SK-N-SH treated with all-trans-retinoic acid at 6 μM for 48 hours (cell line): Measurements from ENCODE around the gene TTYH3.

Experiments used
- ATAC-seq: fragments of 200-7000 bp; cut with Tn5 transposase; 3 replicates; pipeline ENCODE4 v1.9.1; 2020; ENCODE audit warnings: mild to moderate bottlenecking, moderate library complexity
- ARNTL ChIP-seq: fragments of 450-650 bp; formaldehyde crosslinking; IDR thresholded peaks from 2 replicates; pipeline ENCODE4 v1.5.0; 2020; ENCODE audit warnings: low read depth, mild to moderate bottlenecking, moderate library complexity, borderline replicate concordance
- BACH2 ChIP-seq: fragments of 250-450 bp; sonication (Bioruptor Pico); IDR thresholded peaks from 2 replicates; pipeline ENCODE4 v1.9.0; 2021; ENCODE audit warnings: mild to moderate bottlenecking, borderline replicate concordance
- CSDC2 ChIP-seq: fragments of 250-450 bp; sonication (Bioruptor Pico); IDR thresholded peaks from 2 replicates; pipeline ENCODE4 v1.5.0; 2020; ENCODE audit warnings: mild to moderate bottlenecking, moderate library complexity
- ESRRG ChIP-seq: fragments of 250-450 bp; sonication (Bioruptor Pico); IDR thresholded peaks from 2 replicates; pipeline ENCODE4 v1.6.1; 2021; ENCODE audit warnings: mild to moderate bottlenecking
- GLIS3 ChIP-seq: fragments of 250-450 bp; sonication (Bioruptor Pico); IDR thresholded peaks from 2 replicates; pipeline ENCODE4 v1.5.0; 2020; ENCODE audit warnings: mild to moderate bottlenecking, moderate library complexity
- ISL1 ChIP-seq: fragments of 250-450 bp; sonication (Bioruptor Pico); IDR thresholded peaks from 2 replicates; pipeline ENCODE4 v2.1.2; 2022; ENCODE audit warnings: mild to moderate bottlenecking, moderate library complexity
- RARB ChIP-seq: fragments of 250-450 bp; sonication (Bioruptor Pico); IDR thresholded peaks from 2 replicates; pipeline ENCODE4 v1.8.0; 2021; ENCODE audit warnings: mild to moderate bottlenecking, moderate library complexity
- SNAI2 ChIP-seq: fragments of 250-450 bp; sonication (Bioruptor Pico); IDR thresholded peaks from 2 replicates; pipeline ENCODE4 v1.5.0; 2020; ENCODE audit warnings: mild to moderate bottlenecking, moderate library complexity
- TCF4 ChIP-seq: fragments of 250-450 bp; sonication (Bioruptor Pico); IDR thresholded peaks from 2 replicates; pipeline ENCODE4 v1.8.0; 2021; ENCODE audit warnings: mild to moderate bottlenecking, moderate library complexity, borderline replicate concordance
- TOX ChIP-seq: fragments of 250-450 bp; sonication (Bioruptor Pico); IDR thresholded peaks from 2 replicates; pipeline ENCODE4 v1.8.0; 2021; ENCODE audit warnings: mild to moderate bottlenecking, moderate library complexity, borderline replicate concordance
- ZFP3 ChIP-seq: fragments of 250-450 bp; sonication (Bioruptor Pico); IDR thresholded peaks from 2 replicates; pipeline ENCODE4 v1.5.0; 2020; ENCODE audit warnings: mild to moderate bottlenecking, moderate library complexity
- ZFP30 ChIP-seq: fragments of 450-650 bp; formaldehyde crosslinking; IDR thresholded peaks from 2 replicates; pipeline ENCODE4 v1.5.0; 2022; ENCODE audit warnings: mild to moderate bottlenecking, moderate library complexity
- ZNF565 ChIP-seq: fragments of 450-650 bp; formaldehyde crosslinking; conservative IDR thresholded peaks from 2 replicates; pipeline ENCODE4 v1.5.0; 2020; ENCODE audit warnings: low read depth, mild to moderate bottlenecking, moderate library complexity
- ZNF70 ChIP-seq: fragments of 450-650 bp; formaldehyde crosslinking; IDR thresholded peaks from 2 replicates; pipeline ENCODE4 v1.5.0; 2020; ENCODE audit warnings: mild to moderate bottlenecking, moderate library complexity
- TF ChIP-seq, protein P1 (sequence below): fragments of 250-450 bp; sonication (Bioruptor Pico); IDR thresholded peaks from 2 replicates; pipeline ENCODE4 v1.8.0; 2020; ENCODE audit warnings: mild to moderate bottlenecking, moderate library complexity, borderline replicate concordance
- TF ChIP-seq, protein P2 (sequence below): fragments of 250-450 bp; sonication (Bioruptor Pico); IDR thresholded peaks from 2 replicates; pipeline ENCODE4 v1.5.0; 2020; ENCODE audit warnings: mild to moderate bottlenecking, moderate library complexity
- TF ChIP-seq, protein P3 (sequence below): fragments of 250-450 bp; sonication (Bioruptor Pico); IDR thresholded peaks from 2 replicates; pipeline ENCODE4 v1.8.0; 2021; ENCODE audit warnings: low read depth, mild to moderate bottlenecking, moderate library complexity, borderline replicate concordance
- TF ChIP-seq, protein P4 (sequence below): fragments of 250-450 bp; sonication (Bioruptor Pico); IDR thresholded peaks from 2 replicates; pipeline ENCODE4 v1.5.1; 2021; ENCODE audit warnings: mild to moderate bottlenecking, moderate library complexity

Gene TTYH3

DNA sequence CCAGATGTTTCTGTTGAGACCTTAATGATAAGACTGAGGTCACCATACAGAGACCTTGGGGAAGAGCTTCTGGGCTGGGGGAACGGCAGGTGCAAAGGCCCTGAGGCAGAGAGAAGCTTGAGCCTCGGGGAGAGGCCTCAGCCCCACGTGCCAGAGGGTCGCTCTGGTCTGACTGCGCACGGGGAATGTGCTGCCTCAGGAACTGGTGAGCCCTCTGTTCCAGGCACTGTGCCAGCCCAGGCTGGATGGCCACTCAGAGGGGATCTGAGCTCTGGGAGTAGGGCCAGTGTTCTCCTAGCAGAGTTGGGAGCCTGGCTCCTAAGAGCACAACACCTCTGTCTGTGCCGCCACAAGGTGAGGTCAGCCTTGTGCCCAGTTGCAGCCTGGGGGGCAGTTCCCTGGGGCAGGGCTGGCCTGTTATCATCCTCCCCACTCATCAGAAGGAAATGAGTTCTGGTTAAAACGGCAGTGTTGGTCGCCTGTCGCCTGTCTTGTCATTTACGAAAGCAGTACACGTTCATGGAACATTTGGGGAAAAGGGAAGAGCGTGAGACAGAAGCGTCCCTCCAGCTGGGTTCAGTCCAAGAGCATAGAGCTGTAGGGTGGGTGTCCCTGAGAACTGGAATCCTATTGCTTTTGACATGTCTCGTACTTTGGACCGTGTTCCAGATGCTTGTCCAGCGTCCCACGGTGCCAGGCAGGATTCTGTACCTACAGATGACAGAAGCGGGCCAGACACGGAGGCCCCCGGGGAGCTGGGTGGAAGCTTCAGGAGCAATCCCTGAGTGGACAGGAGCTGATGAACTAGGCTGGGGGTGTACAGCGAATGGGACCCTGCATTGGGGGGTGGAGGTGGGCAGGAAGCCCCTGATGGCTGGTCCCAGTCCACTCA lies 4.3 kb downstream of the TTYH3 start (continued):
- TF ChIP-seq, protein P1, sequence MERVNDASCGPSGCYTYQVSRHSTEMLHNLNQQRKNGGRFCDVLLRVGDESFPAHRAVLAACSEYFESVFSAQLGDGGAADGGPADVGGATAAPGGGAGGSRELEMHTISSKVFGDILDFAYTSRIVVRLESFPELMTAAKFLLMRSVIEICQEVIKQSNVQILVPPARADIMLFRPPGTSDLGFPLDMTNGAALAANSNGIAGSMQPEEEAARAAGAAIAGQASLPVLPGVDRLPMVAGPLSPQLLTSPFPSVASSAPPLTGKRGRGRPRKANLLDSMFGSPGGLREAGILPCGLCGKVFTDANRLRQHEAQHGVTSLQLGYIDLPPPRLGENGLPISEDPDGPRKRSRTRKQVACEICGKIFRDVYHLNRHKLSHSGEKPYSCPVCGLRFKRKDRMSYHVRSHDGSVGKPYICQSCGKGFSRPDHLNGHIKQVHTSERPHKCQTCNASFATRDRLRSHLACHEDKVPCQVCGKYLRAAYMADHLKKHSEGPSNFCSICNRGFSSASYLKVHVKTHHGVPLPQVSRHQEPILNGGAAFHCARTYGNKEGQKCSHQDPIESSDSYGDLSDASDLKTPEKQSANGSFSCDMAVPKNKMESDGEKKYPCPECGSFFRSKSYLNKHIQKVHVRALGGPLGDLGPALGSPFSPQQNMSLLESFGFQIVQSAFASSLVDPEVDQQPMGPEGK (CRISPR knock-in tag), result no peak
- TF ChIP-seq, protein P2, sequence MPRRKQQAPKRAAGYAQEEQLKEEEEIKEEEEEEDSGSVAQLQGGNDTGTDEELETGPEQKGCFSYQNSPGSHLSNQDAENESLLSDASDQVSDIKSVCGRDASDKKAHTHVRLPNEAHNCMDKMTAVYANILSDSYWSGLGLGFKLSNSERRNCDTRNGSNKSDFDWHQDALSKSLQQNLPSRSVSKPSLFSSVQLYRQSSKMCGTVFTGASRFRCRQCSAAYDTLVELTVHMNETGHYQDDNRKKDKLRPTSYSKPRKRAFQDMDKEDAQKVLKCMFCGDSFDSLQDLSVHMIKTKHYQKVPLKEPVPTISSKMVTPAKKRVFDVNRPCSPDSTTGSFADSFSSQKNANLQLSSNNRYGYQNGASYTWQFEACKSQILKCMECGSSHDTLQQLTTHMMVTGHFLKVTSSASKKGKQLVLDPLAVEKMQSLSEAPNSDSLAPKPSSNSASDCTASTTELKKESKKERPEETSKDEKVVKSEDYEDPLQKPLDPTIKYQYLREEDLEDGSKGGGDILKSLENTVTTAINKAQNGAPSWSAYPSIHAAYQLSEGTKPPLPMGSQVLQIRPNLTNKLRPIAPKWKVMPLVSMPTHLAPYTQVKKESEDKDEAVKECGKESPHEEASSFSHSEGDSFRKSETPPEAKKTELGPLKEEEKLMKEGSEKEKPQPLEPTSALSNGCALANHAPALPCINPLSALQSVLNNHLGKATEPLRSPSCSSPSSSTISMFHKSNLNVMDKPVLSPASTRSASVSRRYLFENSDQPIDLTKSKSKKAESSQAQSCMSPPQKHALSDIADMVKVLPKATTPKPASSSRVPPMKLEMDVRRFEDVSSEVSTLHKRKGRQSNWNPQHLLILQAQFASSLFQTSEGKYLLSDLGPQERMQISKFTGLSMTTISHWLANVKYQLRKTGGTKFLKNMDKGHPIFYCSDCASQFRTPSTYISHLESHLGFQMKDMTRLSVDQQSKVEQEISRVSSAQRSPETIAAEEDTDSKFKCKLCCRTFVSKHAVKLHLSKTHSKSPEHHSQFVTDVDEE (CRISPR knock-in tag), result no peak

DNA sequence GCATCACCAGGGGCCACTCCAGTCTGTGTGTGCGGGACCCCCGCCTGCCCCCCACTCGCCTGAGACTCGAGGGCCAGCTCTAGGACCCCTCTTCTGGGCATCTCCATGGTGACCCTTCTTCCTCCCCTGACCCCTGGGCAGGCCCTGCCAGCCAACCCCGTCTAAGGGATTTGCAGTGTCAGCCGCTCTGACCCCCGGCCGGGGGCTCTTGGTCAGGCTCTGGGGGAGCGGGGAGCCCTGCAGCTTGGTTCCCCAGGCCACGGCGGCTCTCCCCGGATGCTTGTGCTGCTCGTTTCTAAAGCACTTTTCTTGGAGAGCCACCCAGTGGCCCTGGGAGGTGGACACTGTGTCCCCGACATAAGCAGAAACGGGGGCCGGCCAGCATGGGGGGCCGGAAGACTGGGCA lies 5.3 kb downstream of the TTYH3 start:
- no peak for TF ChIP-seq TCF4 (CRISPR knock-in tag)
- TF ChIP-seq RARB (CRISPR knock-in tag), result no peak
- TF ChIP-seq ZNF70, result no peak
- no peak for TF ChIP-seq ZFP30 (CRISPR knock-in tag)
- TF ChIP-seq, protein P1 (CRISPR knock-in tag), result no peak
- no peak for TF ChIP-seq CSDC2 (CRISPR knock-in tag)
- TF ChIP-seq ISL1 (CRISPR knock-in tag), result no peak
- TF ChIP-seq ZFP3 (CRISPR knock-in tag), result no peak
- TF ChIP-seq, protein P2 (CRISPR knock-in tag), result no peak
- no peak for TF ChIP-seq ARNTL (CRISPR knock-in tag)
- TF ChIP-seq TOX (CRISPR knock-in tag), result no peak
- TF ChIP-seq, protein P3, sequence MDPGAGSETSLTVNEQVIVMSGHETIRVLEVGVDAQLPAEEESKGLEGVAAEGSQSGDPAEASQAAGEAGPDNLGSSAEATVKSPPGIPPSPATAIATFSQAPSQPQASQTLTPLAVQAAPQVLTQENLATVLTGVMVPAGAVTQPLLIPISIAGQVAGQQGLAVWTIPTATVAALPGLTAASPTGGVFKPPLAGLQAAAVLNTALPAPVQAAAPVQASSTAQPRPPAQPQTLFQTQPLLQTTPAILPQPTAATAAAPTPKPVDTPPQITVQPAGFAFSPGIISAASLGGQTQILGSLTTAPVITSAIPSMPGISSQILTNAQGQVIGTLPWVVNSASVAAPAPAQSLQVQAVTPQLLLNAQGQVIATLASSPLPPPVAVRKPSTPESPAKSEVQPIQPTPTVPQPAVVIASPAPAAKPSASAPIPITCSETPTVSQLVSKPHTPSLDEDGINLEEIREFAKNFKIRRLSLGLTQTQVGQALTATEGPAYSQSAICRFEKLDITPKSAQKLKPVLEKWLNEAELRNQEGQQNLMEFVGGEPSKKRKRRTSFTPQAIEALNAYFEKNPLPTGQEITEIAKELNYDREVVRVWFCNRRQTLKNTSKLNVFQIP (CRISPR knock-in tag), result no peak
- TF ChIP-seq ESRRG (CRISPR knock-in tag), result no peak
- TF ChIP-seq, protein P4, sequence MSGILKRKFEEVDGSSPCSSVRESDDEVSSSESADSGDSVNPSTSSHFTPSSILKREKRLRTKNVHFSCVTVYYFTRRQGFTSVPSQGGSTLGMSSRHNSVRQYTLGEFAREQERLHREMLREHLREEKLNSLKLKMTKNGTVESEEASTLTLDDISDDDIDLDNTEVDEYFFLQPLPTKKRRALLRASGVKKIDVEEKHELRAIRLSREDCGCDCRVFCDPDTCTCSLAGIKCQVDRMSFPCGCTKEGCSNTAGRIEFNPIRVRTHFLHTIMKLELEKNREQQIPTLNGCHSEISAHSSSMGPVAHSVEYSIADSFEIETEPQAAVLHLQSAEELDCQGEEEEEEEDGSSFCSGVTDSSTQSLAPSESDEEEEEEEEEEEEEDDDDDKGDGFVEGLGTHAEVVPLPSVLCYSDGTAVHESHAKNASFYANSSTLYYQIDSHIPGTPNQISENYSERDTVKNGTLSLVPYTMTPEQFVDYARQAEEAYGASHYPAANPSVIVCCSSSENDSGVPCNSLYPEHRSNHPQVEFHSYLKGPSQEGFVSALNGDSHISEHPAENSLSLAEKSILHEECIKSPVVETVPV (CRISPR knock-in tag), result no peak
- no peak for TF ChIP-seq GLIS3 (CRISPR knock-in tag)
- no peak for TF ChIP-seq SNAI2 (CRISPR knock-in tag)
- no peak for TF ChIP-seq ZNF565 (CRISPR knock-in tag)
- TF ChIP-seq BACH2 (CRISPR knock-in tag), result no peak
- ATAC-seq, result no peak
